H1 (cell line): ENCODE results near the gene AOPEP. TPM values are rescaled to one million over a fixed set of nuclear protein-coding genes. Genes with fewer than 3 reads are reported as not detected.

Experiments
- CTCF ChIA-PET: fragments of 300-600 bp; sonication (Branson Sonifier 250); formaldehyde crosslinking; loops from one replicate; lab custom pipeline; 2021; ENCODE audit not compliant: partially characterized antibody; lab: Charles Lee
- POLR2A ChIA-PET: fragments of 300-600 bp; sonication (Branson Sonifier 250); formaldehyde crosslinking; loops from one replicate; lab custom pipeline; 2021; ENCODE audit warnings: inconsistent platforms; ENCODE audit not compliant: partially characterized antibody; lab: Charles Lee
- DNase-seq, 2 experiments: peaks; one replicate each; pipeline versions ENCODE4 v3.0.0 to v3.0.0-alpha.2; 2010 to 2022; ENCODE audit warnings: low spot score in 2 of 2, low read depth in 1 of 2, mixed read lengths in 1 of 2
- FAIRE-seq: peaks from 2 replicates; lab custom pipeline; 2011; peaks lifted over from hg19 to GRCh38; lab: Jason Lieb, UNC
- H2AFZ ChIP-seq: 2 replicates; pipeline ENCODE4 v1.8.1; 2012; ENCODE audit warnings: low read length, inconsistent platforms
- H2AK5ac ChIP-seq: 2 replicates; pipeline ENCODE4 v1.6.1; 2013; ENCODE audit warnings: low read depth, low read length
- H2BK120ac ChIP-seq: replicated peaks from 2 replicates; pipeline ENCODE3; 2013; ENCODE audit warnings: low read depth, low read length, inconsistent platforms
- H2BK12ac ChIP-seq: 2 replicates; pipeline ENCODE4 v1.6.1; 2013; ENCODE audit warnings: low read depth, low read length
- H2BK15ac ChIP-seq: 2 replicates; pipeline ENCODE4 v1.6.1; 2013; ENCODE audit warnings: low read length
- H2BK20ac ChIP-seq: 2 replicates; pipeline ENCODE4 v1.6.1; 2013; ENCODE audit warnings: low read length
- H2BK5ac ChIP-seq: 2 replicates; pipeline ENCODE4 v1.6.1; 2013; ENCODE audit warnings: low read depth, low read length
- H3K14ac ChIP-seq: 2 replicates; pipeline ENCODE4 v1.6.1; 2013; ENCODE audit warnings: inconsistent platforms; ENCODE audit not compliant: insufficient read length
- H3K18ac ChIP-seq: 2 replicates; pipeline ENCODE4 v1.6.1; 2013; ENCODE audit warnings: low read length; ENCODE audit errors: extremely low read depth
- H3K23ac ChIP-seq: 2 replicates; pipeline ENCODE4 v1.6.1; 2013; ENCODE audit warnings: inconsistent platforms; ENCODE audit not compliant: insufficient read length
- H3K23me2 ChIP-seq: 2 replicates; pipeline ENCODE4 v1.6.1; 2013; ENCODE audit warnings: low read depth, low read length
- H3K27ac ChIP-seq: 2 replicates; pipeline ENCODE4 v1.6.1; 2011; ENCODE audit warnings: low read depth, low read length, inconsistent platforms
- H3K27me3 ChIP-seq, 4 experiments: replicated peaks in 1 of 4; 1 replicate in 1 of 4; 2 replicates in 3 of 4; pipeline versions ENCODE4 v1.6.1 to v1.8.1; 2011 to 2013; ENCODE audit warnings: low read length in 3 of 4, mild to moderate bottlenecking in 3 of 4, inconsistent platforms in 2 of 4, mixed read lengths in 2 of 4, moderate library complexity in 1 of 4; ENCODE audit not compliant: control insufficient read depth in 3 of 4, insufficient read depth in 3 of 4; ENCODE audit errors: extremely low read depth in 1 of 4
- H3K36me3 ChIP-seq, 4 experiments: 2 replicates each; pipeline versions ENCODE4 v1.6.1 to v1.8.1; 2011 to 2013; ENCODE audit warnings: mild to moderate bottlenecking in 4 of 4, low read length in 3 of 4, moderate library complexity in 2 of 4, control low read depth in 1 of 4, inconsistent platforms in 1 of 4; ENCODE audit not compliant: insufficient read depth in 4 of 4, control insufficient read depth in 2 of 4
- H3K4ac ChIP-seq: replicated peaks from 2 replicates; pipeline ENCODE3; 2013; ENCODE audit warnings: low read length, low read depth, mixed read lengths, inconsistent platforms; ENCODE audit not compliant: insufficient read length
- H3K4me1 ChIP-seq, 4 experiments: replicated peaks in 1 of 4; 1 replicate in 1 of 4; 2 replicates in 3 of 4; pipeline versions ENCODE4 v1.6.1 to v1.8.1; 2011 to 2013; ENCODE audit warnings: low read length in 3 of 4, inconsistent platforms in 2 of 4, mixed read lengths in 1 of 4; ENCODE audit not compliant: insufficient read depth in 4 of 4, control insufficient read depth in 3 of 4
- H3K4me2 ChIP-seq, 2 experiments: 2 replicates each; pipeline versions ENCODE4 v1.6.1 to v1.8.1; 2011 to 2013; ENCODE audit warnings: low read depth in 2 of 2, low read length in 2 of 2, control low read depth in 1 of 2, inconsistent platforms in 1 of 2, mild to moderate bottlenecking in 1 of 2; ENCODE audit not compliant: insufficient read depth in 1 of 2
- H3K4me3 ChIP-seq, 4 experiments: fragments of 200-600, 300-600 bp in 1 of 4; sonication (generic), shearing (Covaris generic), sonication (Bioruptor Twin) in 1 of 4; 2 replicates each; pipeline versions ENCODE4 v1.5.1 to v1.8.1; 2011 to 2016; ENCODE audit warnings: low read length in 4 of 4, low read depth in 3 of 4, control low read depth in 2 of 4, inconsistent platforms in 2 of 4, mild to moderate bottlenecking in 2 of 4, mixed read lengths in 1 of 4, moderate library complexity in 1 of 4; ENCODE audit not compliant: insufficient read depth in 2 of 4; ENCODE audit errors: extremely low read depth in 1 of 4
- H3K56ac ChIP-seq: replicated peaks from 2 replicates; pipeline ENCODE3; 2013; ENCODE audit warnings: low read depth, mild to moderate bottlenecking, mixed read lengths, low read length, inconsistent platforms; ENCODE audit not compliant: insufficient read length
- H3K79me1 ChIP-seq: 2 replicates; pipeline ENCODE4 v1.6.1; 2013; ENCODE audit warnings: low read depth, low read length, control low read depth
- H3K79me2 ChIP-seq, 2 experiments: 2 replicates each; pipeline versions ENCODE4 v1.6.1 to v1.8.1; 2012 to 2013; ENCODE audit warnings: low read length in 2 of 2, mild to moderate bottlenecking in 2 of 2, inconsistent platforms in 1 of 2; ENCODE audit not compliant: insufficient read depth in 2 of 2, control insufficient read depth in 1 of 2
- H3K9ac ChIP-seq, 4 experiments: replicated peaks in 1 of 4; 1 replicate in 1 of 4; 2 replicates in 3 of 4; pipeline versions ENCODE4 v1.6.1 to v1.8.1; 2011 to 2013; ENCODE audit warnings: low read depth in 3 of 4, low read length in 3 of 4, control low read depth in 2 of 4, mild to moderate bottlenecking in 2 of 4, moderate library complexity in 2 of 4, inconsistent platforms in 1 of 4; ENCODE audit errors: extremely low read depth in 1 of 4
- H3K9me3 ChIP-seq, 2 experiments: 2 replicates each; pipeline versions ENCODE4 v1.6.1 to v1.8.1; 2012 to 2013; ENCODE audit warnings: mild to moderate bottlenecking in 2 of 2, moderate library complexity in 2 of 2, control low read depth in 1 of 2, inconsistent platforms in 1 of 2, low read depth in 1 of 2, low read length in 1 of 2, mixed read lengths in 1 of 2; ENCODE audit not compliant: insufficient read depth in 2 of 2
- H4K20me1 ChIP-seq, 2 experiments: replicated peaks in 1 of 2; 2 replicates each; pipeline versions ENCODE3 to v1.8.1; 2011 to 2013; ENCODE audit warnings: inconsistent platforms in 2 of 2, low read length in 2 of 2, mild to moderate bottlenecking in 1 of 2; ENCODE audit not compliant: insufficient read depth in 2 of 2, control insufficient read depth in 1 of 2
- H4K5ac ChIP-seq: 2 replicates; pipeline ENCODE4 v1.6.1; 2013; ENCODE audit warnings: low read length, low read depth, mixed read lengths, inconsistent platforms; ENCODE audit not compliant: insufficient read length
- H4K8ac ChIP-seq: 2 replicates; pipeline ENCODE4 v1.8.0; 2013; ENCODE audit warnings: mild to moderate bottlenecking, moderate library complexity, low read length, inconsistent platforms; ENCODE audit not compliant: insufficient read depth; ENCODE audit errors: extremely low read depth
- H4K91ac ChIP-seq: replicated peaks from 2 replicates; pipeline ENCODE3; 2013; ENCODE audit warnings: low read length, mixed read lengths, inconsistent platforms; ENCODE audit not compliant: insufficient read length
- BRCA1 ChIP-seq: IDR thresholded peaks from 2 replicates; pipeline ENCODE4 v1.6.1; 2012; ENCODE audit warnings: low read depth, low read length, improper control_type of control experiment
- CBX5 ChIP-seq: fragments of 300-800, 300-1000 bp; sonication (generic); IDR thresholded peaks from 2 replicates; pipeline ENCODE4 v1.7.1; 2016; ENCODE audit warnings: antibody characterized with exemption, low read length, low read depth
- E2F6 ChIP-seq: IDR thresholded peaks from 2 replicates; pipeline ENCODE4 v1.6.1; 2012; ENCODE audit warnings: inconsistent platforms
- HDAC6 ChIP-seq: IDR thresholded peaks from one replicate; pipeline ENCODE4 v1.7.1; 2012; ENCODE audit warnings: low read depth, mild to moderate bottlenecking, inconsistent platforms, low read length, moderate library complexity
- MAFK ChIP-seq: IDR thresholded peaks from 2 replicates; pipeline ENCODE4 v1.6.1; 2012; ENCODE audit warnings: low read depth, mild to moderate bottlenecking, improper control_type of control experiment, low read length
- SP4 ChIP-seq: IDR thresholded peaks from 2 replicates; pipeline ENCODE4 v1.6.1; 2012; ENCODE audit warnings: low read length, inconsistent platforms
- WGBS, 2 experiments: shearing (Covaris generic) in 1 of 2; methylation state at CpG; one replicate each; pipeline versions ENCODE4 v1.1.6 to v1.1.7; 2013 to 2015; ENCODE audit warnings: low lambda C conversion rate in 2 of 2, mixed read lengths in 2 of 2, inconsistent platforms in 1 of 2, low coverage in 1 of 2, missing lambda C conversion rate in 1 of 2; ENCODE audit not compliant: insufficient replicate concordance in 2 of 2, insufficient coverage in 1 of 2, insufficient read length in 1 of 2; ENCODE audit errors: extremely low coverage in 1 of 2, missing lambda C conversion rate in 1 of 2; 5-methylcytosine and 5-hydroxymethylcytosine counted together
- polyA plus RNA-seq, 7 experiments: library from polyadenylated mRNA; depleted of rRNA in 3 of 7; stranded (reverse) in 5 of 7; unstranded in 2 of 7; fragments of >200 nt in 5 of 7; fragments of 200-250 nt in 2 of 7; gene quantifications; 1 replicate in 5 of 7; 2 replicates in 1 of 7; 4 replicates in 1 of 7; pipeline versions ENCODE4 v1.2.1 to v1.2.3, GENCODE V29; 2011 to 2013; ENCODE audit warnings: missing spikeins in 2 of 7, mixed read lengths in 2 of 7
- total RNA-seq: library from RNA; stranded (reverse); fragmentation: NEBNext Ultra II Directional; extraction: Animal tissue kit (Norgen Biotek cat#: 25700); gene quantifications from 2 replicates; pipeline ENCODE4 v1.2.1, GENCODE V29; 2021

AOPEP gene
- total and polyA plus RNA-seq, 2 of the 8 experiments (the other 6 are each of a cell fraction or from before 2014, with no cell fraction given), result 6.1 to 14.3 TPM

GRCh38 chr9:94783928-94784327 is 57.4 kb downstream of the AOPEP start:
- Histone ChIP-seq H2BK120ac (no peak overlapping the region), H4K20me1 (peaks cover 0 to 2% of the 10 kb centered on the region in 2 experiments), H3K4me2 (no peak overlapping the region), H3K79me1 (no peaks in the 10 kb centered on the region), H3K18ac (no peak overlapping the region), H3K23ac (no peak overlapping the region), H4K91ac (no peak overlapping the region), H3K36me3 (no peaks in the 10 kb centered on the region), H3K4ac (no peak overlapping the region), H2BK20ac (no peak overlapping the region), H2AFZ (no peak overlapping the region), H3K27ac (no peak overlapping the region), H2AK5ac (no peak overlapping the region), H3K4me1 (peaks cover 0 to 6% (median 0%) of the 10 kb centered on the region in 4 experiments; a peak in 3 of 7 replicates), H2BK5ac (no peak overlapping the region), H3K9ac (no peak overlapping the region), H2BK15ac (no peak overlapping the region), H3K4me3 (no peak overlapping the region), H3K23me2 (no peaks in the 10 kb centered on the region), H3K79me2 (no peaks in the 10 kb centered on the region), H3K27me3 (no peaks in the 10 kb centered on the region), H3K9me3 (no peaks in the 10 kb centered on the region), H4K5ac (no peak overlapping the region), H3K56ac (no peak overlapping the region), H2BK12ac (no peak overlapping the region), H4K8ac (no peak overlapping the region), H3K14ac (no peak overlapping the region)
- TF ChIP-seq BRCA1 (no peak), MAFK (no peak), E2F6 (no peak), SP4 (no peak), CBX5 (no peak), HDAC6 (no peak)
- no peak for DNase-seq
- no peak for FAIRE-seq
- ChIA-PET CTCF (interaction anchor here (0.6 to 2.7 kb wide), 26 partner anchors 8 to 466 kb away, joined by 3 to 22 read pairs (median 4); no protein-coding TSS in a partner anchor), POLR2A (no interaction called here)
- 84% methylated on average over 2 of the region's 2 CpGs; no CpG with 5 or more reads in 1 of the 2 experiments for WGBS, 2 experiments
